Keratinocyte (primary cell): Measurements from ENCODE around the gene GOSR1. TPM values are rescaled to one million over a fixed set of nuclear protein-coding genes. Genes with fewer than 3 reads are reported as not detected.

Source experiments
- DNase-seq: peaks from one replicate; pipeline ENCODE4 v3.0.0-alpha.2; 2011; ENCODE audit warnings: low read depth, missing footprints, low spot score
- FAIRE-seq: peaks from 2 replicates; lab custom pipeline; 2011; peaks lifted over from hg19 to GRCh38; lab: Jason Lieb, UNC
- H2AFZ ChIP-seq: 2 replicates; pipeline ENCODE4 v1.6.0; 2012; ENCODE audit warnings: low read length, control low read depth, inconsistent platforms; ENCODE audit not compliant: control insufficient read depth
- H3K27ac ChIP-seq: 2 replicates; pipeline ENCODE4 v1.5.1; 2011; ENCODE audit warnings: low read length; ENCODE audit not compliant: control insufficient read depth, insufficient read depth
- H3K27me3 ChIP-seq: 3 replicates; pipeline ENCODE4 v1.6.0; 2011; ENCODE audit warnings: low read length; ENCODE audit not compliant: control insufficient read depth, insufficient read depth; ENCODE audit errors: extremely low read depth
- H3K36me3 ChIP-seq, 2 experiments: 2 replicates in 1 of 2; 3 replicates in 1 of 2; pipeline ENCODE4 v1.5.1; 2011; ENCODE audit warnings: low read length in 2 of 2, mild to moderate bottlenecking in 1 of 2; ENCODE audit not compliant: control insufficient read depth in 2 of 2, insufficient read depth in 2 of 2; ENCODE audit errors: extremely low read depth in 1 of 2
- H3K4me1 ChIP-seq: 3 replicates; pipeline ENCODE4 v1.5.1; 2011; ENCODE audit warnings: low read length; ENCODE audit not compliant: control insufficient read depth, insufficient read depth; ENCODE audit errors: extremely low read depth
- H3K4me2 ChIP-seq: 3 replicates; pipeline ENCODE4 v1.6.0; 2011; ENCODE audit warnings: low read depth, low read length; ENCODE audit not compliant: control insufficient read depth, insufficient read depth; ENCODE audit errors: extremely low read depth
- H3K4me3 ChIP-seq, 3 experiments: fragments of 200-600 bp in 1 of 3; sonication (generic) in 1 of 3; 2 replicates in 2 of 3; 3 replicates in 1 of 3; pipeline ENCODE4 v1.5.1; 2011 to 2016; ENCODE audit warnings: low read length in 3 of 3, mild to moderate bottlenecking in 3 of 3, control low read depth in 2 of 3, inconsistent platforms in 1 of 3, low read depth in 1 of 3, mixed read lengths in 1 of 3, mixed run types in 1 of 3, moderate library complexity in 1 of 3; ENCODE audit not compliant: control insufficient read depth in 2 of 3, insufficient read depth in 2 of 3; ENCODE audit errors: extremely low read depth in 1 of 3
- H3K79me2 ChIP-seq: 2 replicates; pipeline ENCODE4 v1.6.0; 2012; ENCODE audit warnings: low read length; ENCODE audit not compliant: control insufficient read depth, insufficient read depth
- H3K9ac ChIP-seq: 3 replicates; pipeline ENCODE4 v1.6.0; 2011; ENCODE audit warnings: low read length; ENCODE audit not compliant: control insufficient read depth, insufficient read depth; ENCODE audit errors: extremely low read depth
- H3K9me1 ChIP-seq: 3 replicates; pipeline ENCODE4 v1.6.0; 2011; ENCODE audit warnings: low read length; ENCODE audit not compliant: control insufficient read depth, insufficient read depth; ENCODE audit errors: extremely low read depth
- H3K9me3 ChIP-seq: 2 replicates; pipeline ENCODE4 v1.5.1; 2012; ENCODE audit warnings: low read depth, low read length; ENCODE audit not compliant: control insufficient read depth
- H4K20me1 ChIP-seq: 3 replicates; pipeline ENCODE4 v1.6.0; 2011; ENCODE audit warnings: low read length; ENCODE audit not compliant: control insufficient read depth, insufficient read depth; ENCODE audit errors: extremely low read depth
- CTCF ChIP-seq, 3 experiments: IDR thresholded peaks in 1 of 3; conservative IDR thresholded peaks in 1 of 3; optimal IDR thresholded peaks in 1 of 3; 2 replicates in 2 of 3; 3 replicates in 1 of 3; pipeline versions ENCODE3 to v1.5.1; 2011; ENCODE audit warnings: low read length in 3 of 3, mild to moderate bottlenecking in 3 of 3, moderate library complexity in 2 of 3, control low read depth in 1 of 3, inconsistent platforms in 1 of 3; ENCODE audit not compliant: insufficient read depth in 2 of 3; ENCODE audit errors: extremely low read depth in 1 of 3
- EZH2 ChIP-seq: IDR thresholded peaks from one replicate; pipeline ENCODE4 v1.6.1; 2012; ENCODE audit warnings: inconsistent platforms, mild to moderate bottlenecking, low read length, moderate library complexity
- dilution Hi-C: fragments of 300-500 bp; cut with MboI; formaldehyde crosslinking; loops from one replicate; pipeline ENCODE4 v1.7.0; 2020; ENCODE audit warnings: low sequenced_read_pairs; ENCODE audit not compliant: extremely low pct_ligation_motif_present
- polyA plus RNA-seq, 5 experiments: library from polyadenylated mRNA; depleted of rRNA in 3 of 5; stranded (reverse) in 3 of 5; stranded (forward) in 1 of 5; unstranded in 1 of 5; fragments of >200 nt; gene quantifications; 1 replicate in 1 of 5; 2 replicates in 3 of 5; 3 replicates in 1 of 5; pipeline versions ENCODE4 v1.2.1 to v1.2.3, GENCODE V29; 2011 to 2012; ENCODE audit warnings: missing spikeins in 2 of 5, low read depth in 1 of 5, low replicate concordance in 1 of 5

Gene GOSR1
- polyA plus RNA-seq, 1 donor (not counting 4 experiments of a cell fraction or from before 2014, with no cell fraction given): 24.5 TPM

DNA sequence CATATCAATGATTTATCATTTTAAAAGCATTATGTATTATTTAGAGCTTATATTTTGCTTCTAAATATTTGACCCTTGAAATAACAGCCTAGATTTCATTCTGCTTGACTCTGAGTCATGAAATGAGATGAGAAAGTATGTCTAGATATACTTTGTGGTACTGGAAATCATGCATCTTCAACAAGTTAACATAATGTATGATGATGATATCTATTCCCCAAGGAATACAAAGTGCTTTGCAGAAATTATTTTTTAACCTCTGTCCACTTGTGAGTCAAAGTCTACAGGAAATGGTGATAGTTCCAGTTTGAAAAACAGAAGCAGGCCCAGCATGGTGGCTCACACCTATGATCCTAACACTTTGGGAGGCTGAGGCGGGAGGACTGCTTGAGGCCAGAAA is 36.1 kb downstream of the GOSR1 start:
- Histone ChIP-seq H2AFZ (no peak overlapping the region), H4K20me1 (no peaks in the 10 kb centered on the region), H3K27me3 (no peaks in the 10 kb centered on the region), H3K9me1 (peaks cover 2% of the 10 kb centered on the region), H3K36me3 (peaks cover 4 to 9% of the 10 kb centered on the region in 2 experiments), H3K4me1 (no peaks in the 10 kb centered on the region), H3K9me3 (no peaks in the 10 kb centered on the region), H3K4me2 (no peak overlapping the region), H3K9ac (no peak overlapping the region), H3K27ac (no peak overlapping the region), H3K4me3 (no peak overlapping the region), H3K79me2 (no peaks in the 10 kb centered on the region)
- DNase-seq (no peak), FAIRE-seq (no peak)
- dilution Hi-C loops: no loop called here
- TF ChIP-seq EZH2 (no peak), CTCF (optimal IDR thresholded peaks at IDR 0.05 in 1 of 3, IDR thresholded peaks at IDR 0.05 in 1 of 3, conservative IDR thresholded peaks at IDR 0.05 in 1 of 3; ENCODE audit: extremely low read depth in 1 of 3, insufficient read depth in 2 of 3, low read length in 3 of 3) (no peak)

DNA sequence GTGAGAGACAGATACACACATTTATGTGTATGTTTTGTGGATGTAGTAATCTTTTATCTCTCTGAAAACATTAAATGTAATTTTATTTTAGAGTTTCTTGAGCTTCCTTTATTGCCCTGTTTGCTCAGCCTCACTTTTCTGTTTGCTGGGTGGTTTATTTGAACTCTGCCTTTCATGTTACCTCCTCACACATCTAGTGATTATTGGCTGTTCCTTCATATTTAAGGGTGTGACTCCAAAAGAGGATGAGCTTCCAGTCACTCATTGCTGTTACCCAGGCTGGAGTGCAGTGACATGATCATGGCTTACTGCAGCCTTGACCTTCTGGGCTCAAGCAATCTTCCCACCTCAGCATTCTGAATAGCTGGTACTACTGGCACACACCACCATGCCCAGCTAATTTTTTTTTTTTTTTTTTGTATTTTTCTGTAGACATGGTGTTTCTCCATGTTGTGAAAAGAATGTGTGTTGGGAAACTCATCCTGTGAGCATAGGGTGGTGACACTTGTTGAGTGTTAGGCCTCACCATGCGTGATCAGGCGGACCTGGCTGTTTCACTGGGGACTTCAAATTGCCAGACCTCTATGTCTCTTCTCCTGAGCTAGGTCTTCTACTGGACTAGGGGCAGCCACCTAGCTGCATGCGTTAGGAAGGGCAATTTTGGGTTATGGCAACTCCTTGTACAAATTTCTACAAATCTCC is 37.8 kb downstream of the GOSR1 start:
- Histone ChIP-seq H3K79me2 (no peaks in the 10 kb centered on the region), H3K9me3 (no peaks in the 10 kb centered on the region), H3K9ac (no peak overlapping the region), H3K4me1 (peaks cover 9% of the 10 kb centered on the region), H3K9me1 (peaks cover 2% of the 10 kb centered on the region), H3K36me3 (peaks cover 8 to 9% of the 10 kb centered on the region in 2 experiments), H4K20me1 (peaks cover 2% of the 10 kb centered on the region), H3K27ac (no peak overlapping the region), H3K4me2 (no peak overlapping the region), H3K4me3 (no peak overlapping the region), H2AFZ (no peak overlapping the region), H3K27me3 (no peaks in the 10 kb centered on the region)
- dilution Hi-C loops: no loop called here
- DNase-seq (no peak), FAIRE-seq (no peak)
- TF ChIP-seq CTCF (optimal IDR thresholded peaks at IDR 0.05 in 1 of 3, IDR thresholded peaks at IDR 0.05 in 1 of 3, conservative IDR thresholded peaks at IDR 0.05 in 1 of 3; ENCODE audit: extremely low read depth in 1 of 3, insufficient read depth in 2 of 3, low read length in 3 of 3) (no peak), EZH2 (no peak)
